OCI-LY3 (cell line): ENCODE measurements around the gene REC8.

Experiments used
- H2AFZ ChIP-seq: fragments of 200-600, 300-600 bp; shearing (Covaris generic); 2 replicates; pipeline ENCODE4 v1.6.0; 2014; ENCODE audit warnings: antibody characterized with exemption, low read depth, low read length
- H3K27ac ChIP-seq: fragments of 200-600, 300-600 bp; sonication (generic); 2 replicates; pipeline ENCODE4 v1.5.1; 2014; ENCODE audit warnings: mild to moderate bottlenecking, low read length, moderate library complexity, mixed read lengths
- H3K27me3 ChIP-seq: fragments of 200-600, 300-600 bp; sonication (generic); 2 replicates; pipeline ENCODE4 v1.6.1; 2014; ENCODE audit warnings: low read depth, low read length, mixed read lengths
- H3K36me3 ChIP-seq: fragments of 200-600, 300-600 bp; sonication (generic); replicated peaks from 2 replicates; pipeline ENCODE3; 2014; ENCODE audit warnings: low read depth, low read length, mixed read lengths
- H3K4me1 ChIP-seq: fragments of 300-600, 200-600 bp; sonication (generic); 2 replicates; pipeline ENCODE4 v1.6.1; 2014; ENCODE audit warnings: low read length, mixed read lengths
- H3K4me2 ChIP-seq: fragments of 200-600, 300-600 bp; sonication (generic); 2 replicates; pipeline ENCODE4 v1.6.1; 2014; ENCODE audit warnings: low read length, mixed read lengths
- H3K4me3 ChIP-seq: fragments of 300-600, 200-600 bp; sonication (generic); 2 replicates; pipeline ENCODE4 v1.5.1; 2014; ENCODE audit warnings: antibody characterized with exemption, mild to moderate bottlenecking, low read length, moderate library complexity
- H3K79me2 ChIP-seq: fragments of 300-600, 200-600 bp; shearing (Covaris generic); 2 replicates; pipeline ENCODE4 v1.6.1; 2014; ENCODE audit warnings: mild to moderate bottlenecking, low read length, mixed read lengths
- H3K9ac ChIP-seq: fragments of 300-600, 200-600 bp; shearing (Covaris generic); 2 replicates; pipeline ENCODE4 v1.6.0; 2014; ENCODE audit warnings: mild to moderate bottlenecking, low read length, moderate library complexity
- H3K9me3 ChIP-seq: fragments of 200-600, 300-600 bp; shearing (Covaris generic); 2 replicates; pipeline ENCODE4 v1.6.1; 2014; ENCODE audit warnings: low read length, mixed read lengths; ENCODE audit not compliant: insufficient read depth
- H4K20me1 ChIP-seq: fragments of 200-600, 300-600 bp; sonication (generic); 2 replicates; pipeline ENCODE4 v1.6.1; 2016; ENCODE audit warnings: low read length, mixed read lengths; ENCODE audit not compliant: insufficient read depth
- CTCF ChIP-seq: fragments of 200-600, 300-600 bp; sonication (generic); IDR thresholded peaks from 2 replicates; pipeline ENCODE4 v1.5.1; 2014; ENCODE audit warnings: antibody characterized with exemption, low read length, low read depth
- EZH2phosphoT487 ChIP-seq: fragments of 200-600 bp; shearing (Covaris generic); IDR thresholded peaks from 2 replicates; pipeline ENCODE4 v1.6.1; 2018; ENCODE audit warnings: antibody characterized with exemption, mixed run types, low read depth

REC8 gene

GRCh38 chr14:24139272-24139934 lies 32.5 kb upstream of the REC8 start:
- H3K27ac ChIP-seq: no peak overlapping the region
- no peaks in the 10 kb centered on the region; the same call in 1 of the 2 replicates for H4K20me1 ChIP-seq
- peak overlapping the region; percentile 91; the same call in 1 of the 2 replicates for H3K9ac ChIP-seq
- TF ChIP-seq EZH2phosphoT487 (no peak), CTCF (no peak)
- H3K4me2 ChIP-seq: peak overlapping the region; percentile 63
- peaks cover 34% of the 10 kb centered on the region for H3K36me3 ChIP-seq
- no peaks in the 10 kb centered on the region for H3K27me3 ChIP-seq
- H3K4me1 ChIP-seq: peaks cover 31% of the 10 kb centered on the region
- peaks cover 52% of the 10 kb centered on the region for H3K79me2 ChIP-seq
- H3K4me3 ChIP-seq: peak overlapping the region; percentile 97
- no peaks in the 10 kb centered on the region for H3K9me3 ChIP-seq
- H2AFZ ChIP-seq: no peak overlapping the region

GRCh38 chr14:24141097-24141880 lies 30.6 kb upstream of the REC8 start, which contains the start of gene EMC9:
TSS of gene EMC9 (minus strand) at chr14:24141591. CDS start at chr14:24141304, 287 bp downstream.
- no peaks in the 10 kb centered on the region for H3K9me3 ChIP-seq
- H4K20me1 ChIP-seq: no peaks in the 10 kb centered on the region; the same call in 1 of the 2 replicates
- no peaks in the 10 kb centered on the region for H3K27me3 ChIP-seq
- H3K4me1 ChIP-seq: peaks cover 38% of the 10 kb centered on the region
- TF ChIP-seq EZH2phosphoT487: no peak
- peak; percentile 11; the same call in 1 of the 2 replicates for TF ChIP-seq CTCF
- peaks cover 41% of the 10 kb centered on the region for H3K36me3 ChIP-seq
- peak within 1 kb of the TSS; percentile 80 for H3K27ac ChIP-seq
- peak within 1 kb of the TSS; percentile 82 for H3K4me2 ChIP-seq
- peak within 1 kb of the TSS; percentile 7; the same call in 1 of the 2 replicates for H2AFZ ChIP-seq
- H3K9ac ChIP-seq: peak within 1 kb of the TSS; percentile 91
- peak within 1 kb of the TSS; percentile 97 for H3K4me3 ChIP-seq
- peaks cover 68% of the 10 kb centered on the region for H3K79me2 ChIP-seq

- H4K20me1 ChIP-seq: peaks cover 2% of the 10 kb centered on the region; the same call in 1 of the 2 replicates
- no peak overlapping the region for H3K4me2 ChIP-seq
- no peak overlapping the region for H3K27ac ChIP-seq
- H2AFZ ChIP-seq: no peak overlapping the region
- H3K4me3 ChIP-seq: no peak overlapping the region
- H3K9me3 ChIP-seq: no peaks in the 10 kb centered on the region
- no peaks in the 10 kb centered on the region for H3K27me3 ChIP-seq
- peaks cover 26% of the 10 kb centered on the region for H3K36me3 ChIP-seq
- H3K79me2 ChIP-seq: peaks cover 58% of the 10 kb centered on the region
- no peak overlapping the region for H3K9ac ChIP-seq
- H3K4me1 ChIP-seq: peaks cover 34% of the 10 kb centered on the region
- TF ChIP-seq EZH2phosphoT487: no peak
- no peak for TF ChIP-seq CTCF
Observed at GRCh38 chr14:24143511-24143910, 28.4 kb upstream of the REC8 start.

- no peak overlapping the region for H3K4me2 ChIP-seq
Observed at GRCh38 chr14:24144451-24144850, 27.4 kb upstream of the REC8 start.

More at GRCh38 chr14:24144451-24144850, 27.4 kb upstream of the REC8 start:
- Histone ChIP-seq H3K27ac (no peak overlapping the region), H3K4me1 (peaks cover 29% of the 10 kb centered on the region), H3K9ac (no peak overlapping the region), H3K9me3 (no peaks in the 10 kb centered on the region), H3K79me2 (peaks cover 55% of the 10 kb centered on the region), H3K36me3 (peaks cover 19% of the 10 kb centered on the region), H3K27me3 (no peaks in the 10 kb centered on the region), H3K4me3 (no peak overlapping the region), H2AFZ (no peak overlapping the region), H4K20me1 (peaks cover 2% of the 10 kb centered on the region; the same call in 1 of the 2 replicates)
- TF ChIP-seq EZH2phosphoT487 (no peak), CTCF (no peak)
